22Rv1 (cell line): ENCODE data around the gene ARHGEF17.
"Not testable (repeated sequence)": the region's sequence is repeated elsewhere in the genome, so short reads cannot be mapped to it uniquely, and the experiment has no call there.

Experiments used
- ZFX ChIP-seq: fragments of 450-650 bp; IDR thresholded peaks from 2 replicates; pipeline ENCODE4 v1.6.1; 2017; ENCODE audit warnings: antibody characterized with exemption, borderline replicate concordance
- TF ChIP-seq, protein P1 (sequence below): fragments of 450-650 bp; IDR thresholded peaks from 2 replicates; pipeline ENCODE4 v1.5.1; 2017; ENCODE audit warnings: mild to moderate bottlenecking

DNA sequence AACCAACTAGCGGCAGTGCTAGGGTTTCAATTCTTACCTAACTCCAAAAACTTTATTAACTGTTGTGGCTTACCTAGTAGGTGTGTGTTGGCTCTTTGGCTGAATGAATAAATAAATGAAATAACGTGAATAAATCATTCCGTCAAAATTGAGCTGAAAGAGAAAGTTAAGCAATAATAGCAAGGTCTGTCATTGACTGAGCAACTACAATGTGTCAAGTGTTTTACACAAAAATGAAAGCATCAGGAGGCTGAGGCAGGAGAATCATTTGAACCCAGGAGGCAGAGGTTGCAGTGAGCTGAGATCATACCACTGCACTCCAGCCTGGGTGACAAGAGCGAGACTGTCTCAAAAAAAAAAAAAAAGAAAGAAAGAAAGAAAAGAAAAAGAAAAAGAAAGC, 33.9 kb upstream of the ARHGEF17 start:
- TF ChIP-seq, protein P1, sequence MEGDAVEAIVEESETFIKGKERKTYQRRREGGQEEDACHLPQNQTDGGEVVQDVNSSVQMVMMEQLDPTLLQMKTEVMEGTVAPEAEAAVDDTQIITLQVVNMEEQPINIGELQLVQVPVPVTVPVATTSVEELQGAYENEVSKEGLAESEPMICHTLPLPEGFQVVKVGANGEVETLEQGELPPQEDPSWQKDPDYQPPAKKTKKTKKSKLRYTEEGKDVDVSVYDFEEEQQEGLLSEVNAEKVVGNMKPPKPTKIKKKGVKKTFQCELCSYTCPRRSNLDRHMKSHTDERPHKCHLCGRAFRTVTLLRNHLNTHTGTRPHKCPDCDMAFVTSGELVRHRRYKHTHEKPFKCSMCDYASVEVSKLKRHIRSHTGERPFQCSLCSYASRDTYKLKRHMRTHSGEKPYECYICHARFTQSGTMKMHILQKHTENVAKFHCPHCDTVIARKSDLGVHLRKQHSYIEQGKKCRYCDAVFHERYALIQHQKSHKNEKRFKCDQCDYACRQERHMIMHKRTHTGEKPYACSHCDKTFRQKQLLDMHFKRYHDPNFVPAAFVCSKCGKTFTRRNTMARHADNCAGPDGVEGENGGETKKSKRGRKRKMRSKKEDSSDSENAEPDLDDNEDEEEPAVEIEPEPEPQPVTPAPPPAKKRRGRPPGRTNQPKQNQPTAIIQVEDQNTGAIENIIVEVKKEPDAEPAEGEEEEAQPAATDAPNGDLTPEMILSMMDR, result not testable (repeated sequence)
- TF ChIP-seq ZFX, result not testable (repeated sequence)
